ENCODE data around the gene KRT8.
A peak's percentile ranks its signal among the peaks of the same experiment; 100 is the strongest.

The KRT8 gene

GRCh38 chr12:52872644-52873389 is 32.1 kb downstream of the KRT8 start:
- Histone ChIP-seq H3K27me3 (no peaks in the 10 kb centered on the region), H3K27ac (peak overlapping the region; percentile 83 to 85), H3K4me1 (peaks cover 0 to 35% (median 25%) of the 10 kb centered on the region in 4 donors), H3K4me3 (no peak overlapping the region), H3K9me3 (no peaks in the 10 kb centered on the region), H3K36me3 (no peaks in the 10 kb centered on the region)
- DNase-seq = no peak
- TF ChIP-seq CTCF (IDR thresholded peaks at IDR 0.05) = no peak
- intact Hi-C loops (cut with DNase I; ENCODE audit: low total_unique reads) = no loop called here

- Histone ChIP-seq H3K9me3 (no peaks in the 10 kb centered on the region), H3K27me3 (no peaks in the 10 kb centered on the region), H3K4me3 (no peak overlapping the region), H3K36me3 (no peaks in the 10 kb centered on the region), H3K27ac (peak overlapping the region; percentile 38 to 83), H3K4me1 (peaks cover 0 to 41% (median 25%) of the 10 kb centered on the region in 4 donors)
- no peak for TF ChIP-seq CTCF (IDR thresholded peaks at IDR 0.05)
- intact Hi-C loops (cut with DNase I; ENCODE audit: low total_unique reads) = no loop called here
- DNase-seq = peak in 1 of 2 donors; percentile 55
Observed at GRCh38 chr12:52871291-52872039, 33.4 kb downstream of the KRT8 start.

DNA sequence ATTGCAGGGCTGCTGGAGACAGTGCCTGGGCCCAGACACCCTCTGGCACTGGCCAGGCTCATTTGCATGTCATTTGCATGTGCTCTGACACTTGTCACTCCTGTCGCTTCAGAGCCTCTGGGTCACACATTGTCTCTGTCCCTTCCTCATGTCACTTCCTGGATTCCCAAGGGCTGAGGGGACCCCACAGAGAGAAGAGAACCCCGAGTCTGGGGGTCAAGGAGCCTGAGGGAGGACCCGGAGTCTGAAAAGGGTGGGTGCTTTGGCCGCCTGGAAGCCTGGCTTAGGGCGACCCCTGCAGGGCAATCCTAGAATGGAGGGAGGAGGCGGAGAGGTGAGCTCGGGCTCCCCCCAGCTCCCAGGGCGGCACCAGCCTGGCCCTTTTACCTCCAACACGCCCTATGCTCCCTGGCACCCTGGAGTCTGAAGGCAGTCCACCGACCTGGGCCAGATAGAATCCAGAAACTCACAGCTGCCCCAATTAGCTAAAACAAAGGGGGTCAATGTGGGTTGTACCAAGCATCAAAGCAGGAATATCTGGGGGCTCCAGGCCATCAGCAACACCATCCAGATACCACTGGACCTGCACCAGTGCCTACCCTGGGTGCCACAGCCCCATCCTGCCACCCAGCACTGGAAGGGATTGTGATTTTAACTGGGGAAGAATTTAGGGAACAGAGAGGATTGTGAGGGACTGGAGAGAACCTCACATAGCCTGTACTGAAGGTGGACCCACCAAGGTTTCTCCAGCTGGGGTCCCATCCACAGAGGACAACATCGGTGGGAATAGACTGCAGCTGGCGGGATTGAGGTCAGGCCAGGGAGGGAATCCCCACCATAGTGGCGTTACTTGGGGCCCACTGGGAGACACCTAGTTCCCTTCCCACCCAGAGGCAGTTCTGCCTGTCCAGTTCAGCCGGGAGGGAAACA is 34.2 kb downstream of the KRT8 start:
- H3K9me3 ChIP-seq = no peaks in the 10 kb centered on the region
- peaks cover 0 to 41% (median 25%) of the 10 kb centered on the region in 4 donors for H3K4me1 ChIP-seq
- intact Hi-C loops (cut with DNase I; ENCODE audit: low total_unique reads) = no loop called here
- H3K27me3 ChIP-seq = no peaks in the 10 kb centered on the region
- H3K36me3 ChIP-seq = no peaks in the 10 kb centered on the region
- DNase-seq = no peak
- peak; percentile 25 to 42 for TF ChIP-seq CTCF (IDR thresholded peaks at IDR 0.05)
- peak overlapping the region; percentile 38 to 83 for H3K27ac ChIP-seq
- H3K4me3 ChIP-seq = no peak overlapping the region

- intact Hi-C loops (cut with DNase I; ENCODE audit: low total_unique reads) = no loop called here
- Histone ChIP-seq H3K36me3 (no peaks in the 10 kb centered on the region), H3K4me1 (peaks cover 0 to 26% (median 10%) of the 10 kb centered on the region in 4 donors), H3K27me3 (no peaks in the 10 kb centered on the region), H3K9me3 (no peaks in the 10 kb centered on the region), H3K4me3 (no peak overlapping the region), H3K27ac (no peak overlapping the region)
- no peak for TF ChIP-seq CTCF (IDR thresholded peaks at IDR 0.05)
- DNase-seq = peak; percentile 74 to 75
Observed at GRCh38 chr12:52867642-52868041, 37.2 kb downstream of the KRT8 start.

GRCh38 chr12:52867152-52867551 is 37.7 kb downstream of the KRT8 start:
- H3K36me3 ChIP-seq = no peaks in the 10 kb centered on the region
- intact Hi-C loops (cut with DNase I; ENCODE audit: low total_unique reads) = no loop called here
- TF ChIP-seq CTCF (IDR thresholded peaks at IDR 0.05) = no peak
- peaks cover 0 to 26% (median 9%) of the 10 kb centered on the region in 4 donors for H3K4me1 ChIP-seq
- no peak overlapping the region for H3K27ac ChIP-seq
- H3K4me3 ChIP-seq = no peak overlapping the region
- H3K9me3 ChIP-seq = no peaks in the 10 kb centered on the region
- DNase-seq = no peak
- H3K27me3 ChIP-seq = no peaks in the 10 kb centered on the region

Measured in tibial artery (tissue), 4 donors.